Measurements from ENCODE around the gene PRKN.

PRKN gene

DNA sequence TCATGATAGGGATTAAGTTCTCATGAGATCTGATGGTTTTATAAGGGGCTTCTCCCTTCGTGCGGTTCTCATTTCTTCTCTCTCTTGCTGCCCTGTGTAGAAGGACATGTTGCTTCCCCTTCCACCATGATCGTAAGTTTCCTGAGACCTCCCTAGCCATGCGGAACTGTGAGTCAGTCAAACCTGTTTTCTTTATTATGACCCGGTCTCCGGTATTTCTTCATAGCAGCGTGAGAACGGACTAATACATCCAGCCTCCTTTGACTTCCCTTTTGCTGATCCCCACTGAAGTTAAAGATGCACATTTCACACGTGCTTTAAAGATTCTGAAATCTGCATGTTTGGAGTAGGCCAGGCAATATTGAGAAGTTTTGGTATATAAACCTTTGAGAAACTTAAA is 543.1 kb downstream of the PRKN start:
- no peaks in the 10 kb centered on the region for H3K4me1 ChIP-seq (ENCODE audit: control insufficient read depth, insufficient read depth, low read length)
- H3K4me3 ChIP-seq (ENCODE audit: low read length) = no peak overlapping the region
- no peaks in the 10 kb centered on the region for H3K27me3 ChIP-seq (ENCODE audit: control insufficient read depth, insufficient read depth, low read length)
- no peaks in the 10 kb centered on the region for H3K36me3 ChIP-seq (ENCODE audit: control insufficient read depth, insufficient read depth, low read length)
- no peak overlapping the region for H3K9ac ChIP-seq (ENCODE audit: low read length)
- H3K27ac ChIP-seq (ENCODE audit: low read depth, low read length) = no peak overlapping the region

GRCh38 chr6:162181741-162182401 is 545.7 kb downstream of the PRKN start:
- Histone ChIP-seq H3K4me3 (ENCODE audit: low read length) (no peak overlapping the region), H3K9ac (ENCODE audit: low read length) (no peak overlapping the region), H3K36me3 (ENCODE audit: control insufficient read depth, insufficient read depth, low read length) (no peaks in the 10 kb centered on the region), H3K4me1 (ENCODE audit: control insufficient read depth, insufficient read depth, low read length) (no peaks in the 10 kb centered on the region), H3K27me3 (ENCODE audit: control insufficient read depth, insufficient read depth, low read length) (no peaks in the 10 kb centered on the region), H3K27ac (ENCODE audit: low read depth, low read length) (no peak overlapping the region)

GRCh38 chr6:162181111-162181510 is 546.5 kb downstream of the PRKN start:
- no peak overlapping the region for H3K9ac ChIP-seq (ENCODE audit: low read length)
- H3K4me3 ChIP-seq (ENCODE audit: low read length) = no peak overlapping the region
- H3K27ac ChIP-seq (ENCODE audit: low read depth, low read length) = no peak overlapping the region
- no peaks in the 10 kb centered on the region for H3K27me3 ChIP-seq (ENCODE audit: control insufficient read depth, insufficient read depth, low read length)
- H3K36me3 ChIP-seq (ENCODE audit: control insufficient read depth, insufficient read depth, low read length) = no peaks in the 10 kb centered on the region
- no peaks in the 10 kb centered on the region for H3K4me1 ChIP-seq (ENCODE audit: control insufficient read depth, insufficient read depth, low read length)

DNA sequence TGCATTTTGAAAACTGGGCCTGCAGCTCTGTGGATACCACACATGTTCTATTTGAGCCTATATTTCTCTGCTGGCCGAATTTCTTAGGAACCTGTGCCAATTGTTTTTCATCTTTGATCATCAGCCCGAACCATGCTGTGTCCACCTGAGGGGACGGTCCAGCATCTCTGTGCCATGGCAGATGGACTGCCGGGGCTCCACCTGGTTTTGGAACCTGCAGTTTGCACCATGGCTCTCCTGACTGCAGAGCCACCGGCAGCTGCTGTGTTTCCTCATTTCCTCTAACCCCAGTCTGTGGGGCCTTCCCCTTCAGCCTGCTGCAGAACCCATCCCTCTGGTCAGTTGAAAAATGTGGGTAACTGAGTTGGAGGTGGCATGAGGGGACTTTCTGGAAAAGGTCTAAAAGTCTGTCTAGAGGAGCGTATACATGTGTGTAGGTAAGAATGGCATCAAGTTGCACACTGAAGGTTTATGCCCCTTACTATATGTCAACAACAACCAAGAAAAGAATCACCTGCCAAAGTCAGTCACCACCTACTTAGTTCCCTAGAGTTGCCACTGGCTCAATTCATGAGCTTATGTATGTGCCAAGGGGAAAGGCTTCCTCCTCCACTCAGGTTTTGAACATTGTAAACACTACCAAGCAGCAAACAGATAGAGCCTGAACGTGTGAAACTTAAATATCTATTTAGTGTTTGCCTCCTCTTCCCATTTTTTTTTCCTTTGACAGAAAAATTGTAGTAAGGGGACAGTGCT is 548.2 kb downstream of the PRKN start:
- Histone ChIP-seq H3K27me3 (ENCODE audit: control insufficient read depth, insufficient read depth, low read length) (no peaks in the 10 kb centered on the region), H3K27ac (ENCODE audit: low read depth, low read length) (no peak overlapping the region), H3K36me3 (ENCODE audit: control insufficient read depth, insufficient read depth, low read length) (no peaks in the 10 kb centered on the region), H3K4me3 (ENCODE audit: low read length) (no peak overlapping the region), H3K4me1 (ENCODE audit: control insufficient read depth, insufficient read depth, low read length) (no peaks in the 10 kb centered on the region), H3K9ac (ENCODE audit: low read length) (no peak overlapping the region)

- Histone ChIP-seq H3K4me3 (ENCODE audit: low read length) (no peak overlapping the region), H3K36me3 (ENCODE audit: control insufficient read depth, insufficient read depth, low read length) (no peaks in the 10 kb centered on the region), H3K27ac (ENCODE audit: low read depth, low read length) (no peak overlapping the region), H3K27me3 (ENCODE audit: control insufficient read depth, insufficient read depth, low read length) (no peaks in the 10 kb centered on the region), H3K9ac (ENCODE audit: low read length) (no peak overlapping the region), H3K4me1 (ENCODE audit: control insufficient read depth, insufficient read depth, low read length) (no peaks in the 10 kb centered on the region)
These were observed 548.9 kb downstream of the PRKN start for GRCh38 chr6:162178666-162179065.

DNA sequence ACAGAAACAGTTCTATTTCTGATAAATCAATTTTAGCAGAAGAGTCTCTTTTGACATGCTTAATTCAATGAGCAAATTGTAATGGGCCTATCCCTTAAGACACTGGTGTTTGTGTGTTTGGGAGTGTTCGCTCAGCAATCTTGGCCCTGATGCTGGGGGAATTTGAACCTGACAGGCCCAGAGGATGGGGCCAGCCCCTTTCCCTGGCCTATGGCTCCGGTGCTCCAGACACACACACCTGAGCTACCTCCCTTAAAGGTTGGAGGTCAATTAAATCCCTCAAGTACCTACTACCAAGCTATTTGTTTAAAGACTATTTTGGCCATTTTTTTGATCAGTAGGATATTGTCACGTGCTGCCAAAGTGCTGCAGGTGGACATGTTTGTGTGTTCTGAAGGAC is 549.3 kb downstream of the PRKN start:
- Histone ChIP-seq H3K27ac (ENCODE audit: low read depth, low read length) (no peak overlapping the region), H3K27me3 (ENCODE audit: control insufficient read depth, insufficient read depth, low read length) (no peaks in the 10 kb centered on the region), H3K36me3 (ENCODE audit: control insufficient read depth, insufficient read depth, low read length) (no peaks in the 10 kb centered on the region), H3K4me1 (ENCODE audit: control insufficient read depth, insufficient read depth, low read length) (no peaks in the 10 kb centered on the region), H3K4me3 (ENCODE audit: low read length) (no peak overlapping the region), H3K9ac (ENCODE audit: low read length) (no peak overlapping the region)

DNA sequence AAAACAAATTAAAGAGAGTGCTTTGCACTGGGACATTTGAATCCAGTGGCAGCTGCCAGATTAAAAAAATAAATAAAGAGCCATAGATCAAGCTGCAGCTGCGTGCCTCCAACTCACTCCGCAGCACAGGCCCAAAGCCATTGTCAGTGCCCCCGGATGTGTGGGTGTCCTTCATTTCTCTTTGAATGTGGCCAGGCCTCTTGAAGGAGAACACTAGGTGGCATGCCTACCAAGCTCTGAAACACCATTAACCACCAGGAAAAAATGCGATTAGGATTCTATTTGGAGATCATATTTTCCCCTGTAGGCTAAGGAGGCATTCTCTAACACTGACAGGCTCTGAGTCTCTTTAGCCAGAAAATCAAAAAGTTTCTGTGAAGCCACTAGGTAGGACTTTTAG is 549.8 kb downstream of the PRKN start:
- H3K36me3 ChIP-seq (ENCODE audit: control insufficient read depth, insufficient read depth, low read length) = no peaks in the 10 kb centered on the region
- H3K4me3 ChIP-seq (ENCODE audit: low read length) = no peak overlapping the region
- H3K9ac ChIP-seq (ENCODE audit: low read length) = no peak overlapping the region
- H3K27me3 ChIP-seq (ENCODE audit: control insufficient read depth, insufficient read depth, low read length) = no peaks in the 10 kb centered on the region
- no peak overlapping the region for H3K27ac ChIP-seq (ENCODE audit: low read depth, low read length)
- no peaks in the 10 kb centered on the region for H3K4me1 ChIP-seq (ENCODE audit: control insufficient read depth, insufficient read depth, low read length)

GRCh38 chr6:162173466-162173865 is 554.1 kb downstream of the PRKN start:
- H3K27me3 ChIP-seq (ENCODE audit: control insufficient read depth, insufficient read depth, low read length) = no peaks in the 10 kb centered on the region
- no peak overlapping the region for H3K27ac ChIP-seq (ENCODE audit: low read depth, low read length)
- H3K4me1 ChIP-seq (ENCODE audit: control insufficient read depth, insufficient read depth, low read length) = no peaks in the 10 kb centered on the region
- H3K9ac ChIP-seq (ENCODE audit: low read length) = no peak overlapping the region
- no peak overlapping the region for H3K4me3 ChIP-seq (ENCODE audit: low read length)
- no peaks in the 10 kb centered on the region for H3K36me3 ChIP-seq (ENCODE audit: control insufficient read depth, insufficient read depth, low read length)

DNA sequence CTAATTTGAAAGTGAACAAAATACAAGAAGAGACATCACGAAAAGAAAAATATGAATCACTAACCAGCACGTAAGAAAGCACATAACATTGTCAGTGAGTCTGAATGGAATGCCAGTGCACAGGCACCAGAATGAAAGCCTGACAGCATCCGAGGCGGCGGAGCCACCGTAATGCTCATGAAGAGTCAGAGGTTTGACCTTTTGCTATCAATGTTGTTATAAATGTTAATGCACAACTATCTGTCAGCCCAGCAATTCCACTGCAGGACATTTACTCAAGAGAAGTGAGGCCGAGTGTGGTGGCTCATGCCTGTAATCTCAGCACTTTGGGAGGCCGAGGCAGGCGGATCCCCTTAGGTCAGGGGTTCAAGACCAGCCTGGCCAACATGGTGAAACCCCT is 562.1 kb downstream of the PRKN start:
- Histone ChIP-seq H3K27ac (ENCODE audit: low read depth, low read length) (no peak overlapping the region), H3K4me1 (ENCODE audit: control insufficient read depth, insufficient read depth, low read length) (no peaks in the 10 kb centered on the region), H3K36me3 (ENCODE audit: control insufficient read depth, insufficient read depth, low read length) (no peaks in the 10 kb centered on the region)

GRCh38 chr6:162157167-162157870 is 570.2 kb downstream of the PRKN start:
- Histone ChIP-seq H3K4me3 (ENCODE audit: low read length) (no peak overlapping the region), H3K27ac (ENCODE audit: low read depth, low read length) (no peak overlapping the region), H3K36me3 (ENCODE audit: control insufficient read depth, insufficient read depth, low read length) (no peaks in the 10 kb centered on the region), H3K4me1 (ENCODE audit: control insufficient read depth, insufficient read depth, low read length) (no peaks in the 10 kb centered on the region), H3K9ac (ENCODE audit: low read length) (no peak overlapping the region), H3K27me3 (ENCODE audit: control insufficient read depth, insufficient read depth, low read length) (no peaks in the 10 kb centered on the region)

More for the DNA sequence above, 562.1 kb downstream of the PRKN start:
- H3K9ac ChIP-seq (ENCODE audit: low read length) = no peak overlapping the region
- H3K27me3 ChIP-seq (ENCODE audit: control insufficient read depth, insufficient read depth, low read length) = no peaks in the 10 kb centered on the region
- no peak overlapping the region for H3K4me3 ChIP-seq (ENCODE audit: low read length)

GRCh38 chr6:162156146-162156545 is 571.4 kb downstream of the PRKN start:
- Histone ChIP-seq H3K4me1 (ENCODE audit: control insufficient read depth, insufficient read depth, low read length) (no peaks in the 10 kb centered on the region), H3K4me3 (ENCODE audit: low read length) (no peak overlapping the region), H3K36me3 (ENCODE audit: control insufficient read depth, insufficient read depth, low read length) (no peaks in the 10 kb centered on the region), H3K9ac (ENCODE audit: low read length) (no peak overlapping the region), H3K27ac (ENCODE audit: low read depth, low read length) (no peak overlapping the region), H3K27me3 (ENCODE audit: control insufficient read depth, insufficient read depth, low read length) (no peaks in the 10 kb centered on the region)

DNA sequence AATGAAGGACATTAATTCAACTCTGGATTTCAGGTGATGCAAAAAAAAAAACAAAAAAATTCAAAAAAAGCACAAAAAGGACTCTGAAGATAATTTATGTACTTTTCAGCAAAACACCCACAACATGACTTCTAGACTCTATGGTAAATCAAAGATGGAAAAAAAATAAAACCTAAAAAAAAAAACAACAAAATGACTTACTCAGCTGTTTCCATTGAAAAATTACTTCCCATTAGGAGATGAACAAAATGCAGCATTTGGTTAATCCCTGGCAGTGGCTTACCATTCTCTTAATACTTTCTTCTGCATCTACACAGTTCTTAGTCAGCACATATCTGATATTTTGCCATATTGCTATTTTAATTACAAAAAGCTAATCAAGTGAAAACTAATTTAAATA is 572.6 kb downstream of the PRKN start:
- no peaks in the 10 kb centered on the region for H3K4me1 ChIP-seq (ENCODE audit: control insufficient read depth, insufficient read depth, low read length)
- no peaks in the 10 kb centered on the region for H3K27me3 ChIP-seq (ENCODE audit: control insufficient read depth, insufficient read depth, low read length)
- H3K4me3 ChIP-seq (ENCODE audit: low read length) = no peak overlapping the region
- no peak overlapping the region for H3K27ac ChIP-seq (ENCODE audit: low read depth, low read length)
- H3K36me3 ChIP-seq (ENCODE audit: control insufficient read depth, insufficient read depth, low read length) = no peaks in the 10 kb centered on the region
- no peak overlapping the region for H3K9ac ChIP-seq (ENCODE audit: low read length)
